Medulla oblongata (tissue), 1 donor: ENCODE results near the gene CROCC2.

Experiments used
- DNase-seq: peaks from one replicate; pipeline ENCODE4 v3.0.0-alpha.2; 2015; ENCODE audit errors: extremely low spot score

CROCC2 gene

DNA sequence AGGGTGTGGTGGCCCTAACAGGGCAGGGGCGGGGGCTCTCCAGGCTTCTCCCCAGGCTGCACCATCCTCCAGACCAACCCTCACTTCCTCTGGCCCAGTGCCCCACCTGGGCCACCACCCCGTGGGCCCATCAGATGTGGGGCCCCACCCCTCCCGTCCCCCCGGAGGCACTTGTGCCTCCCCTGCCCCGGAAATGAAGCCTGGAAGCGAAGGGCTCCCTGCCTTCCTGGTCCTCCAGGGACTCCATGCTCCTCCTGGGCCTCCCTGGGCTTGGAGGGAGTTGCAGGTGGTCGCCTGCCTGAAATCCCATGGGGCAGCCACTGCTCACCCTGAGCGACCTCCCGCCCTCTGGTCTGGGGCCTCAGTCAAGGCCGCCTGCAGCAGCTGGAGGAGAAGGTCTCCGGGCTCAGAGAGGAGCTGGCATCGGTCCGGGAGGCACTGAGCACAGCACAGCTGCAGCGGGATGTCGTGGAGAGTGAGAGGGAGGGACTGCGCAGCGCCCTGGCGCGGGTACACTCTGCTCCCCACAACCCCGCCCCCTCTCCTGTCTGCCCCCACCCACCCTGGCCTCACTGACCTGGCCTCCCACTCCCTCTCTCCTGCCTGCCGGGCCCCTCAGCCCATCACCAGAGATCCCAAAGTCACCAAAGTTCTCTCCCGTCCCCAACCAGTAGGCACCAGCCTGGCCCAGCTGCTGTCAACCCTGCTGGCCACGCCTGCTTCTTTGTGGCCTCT is 28.0 kb downstream of the CROCC2 start:
- no peak for DNase-seq

DNA sequence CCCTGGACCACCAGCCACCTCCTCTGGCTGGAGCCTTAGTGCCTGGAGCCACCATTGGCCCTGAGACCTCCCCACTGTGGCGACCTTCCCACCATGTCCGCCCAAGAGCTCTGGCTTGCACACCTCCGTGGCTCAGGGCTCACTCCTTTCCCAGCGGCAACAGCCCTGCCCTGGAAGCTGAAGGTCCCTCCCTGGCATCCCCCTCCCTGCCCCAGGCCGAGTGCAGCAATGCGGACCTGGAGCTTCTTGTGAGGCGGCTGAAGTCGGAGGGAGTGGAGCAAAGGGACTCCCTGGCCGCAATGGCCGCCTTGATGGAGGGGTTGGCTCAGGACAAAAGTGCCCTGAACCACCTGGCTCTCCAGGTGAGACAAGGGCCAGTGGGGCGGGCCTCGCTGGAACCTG is 28.6 kb downstream of the CROCC2 start:
- no peak for DNase-seq

DNA sequence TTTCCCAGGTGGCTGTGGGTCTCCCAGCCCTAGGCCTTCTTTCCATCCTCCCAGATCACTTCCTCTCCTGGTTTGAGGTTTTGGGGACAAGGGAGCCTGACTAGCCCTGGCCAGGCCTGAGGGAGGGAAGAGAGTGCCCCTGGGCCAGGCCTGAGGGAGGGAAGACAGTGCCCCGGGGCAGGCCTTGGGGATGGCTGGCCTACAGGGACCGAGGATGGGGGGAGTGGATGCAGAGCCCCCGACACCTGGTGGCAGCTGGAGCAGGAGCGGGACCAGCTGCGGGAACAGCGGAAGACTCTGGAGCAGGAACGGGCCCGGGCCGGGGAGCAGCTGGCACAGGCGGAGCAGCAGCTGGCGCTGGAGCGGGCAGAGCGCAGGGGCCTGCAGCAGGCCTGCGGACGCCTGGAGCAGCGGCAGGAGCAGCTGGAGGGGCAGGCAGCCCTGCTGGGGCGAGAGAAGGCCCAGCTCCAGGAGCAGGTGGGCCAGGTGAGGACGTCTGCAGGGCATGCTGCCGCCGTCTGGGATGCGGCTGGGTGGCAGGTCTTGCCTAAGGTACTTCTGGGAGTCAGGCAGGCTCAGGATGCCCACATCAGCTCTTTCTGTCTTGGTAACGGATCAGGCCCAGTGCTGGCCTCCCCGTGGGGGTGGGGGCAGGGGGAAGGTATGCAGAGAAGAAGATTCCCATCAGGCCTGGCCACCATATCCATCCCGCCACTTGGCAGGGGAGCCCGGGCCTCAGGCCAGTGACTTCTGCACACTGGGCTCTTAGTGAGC is 29.2 kb downstream of the CROCC2 start:
- no peak for DNase-seq

DNA sequence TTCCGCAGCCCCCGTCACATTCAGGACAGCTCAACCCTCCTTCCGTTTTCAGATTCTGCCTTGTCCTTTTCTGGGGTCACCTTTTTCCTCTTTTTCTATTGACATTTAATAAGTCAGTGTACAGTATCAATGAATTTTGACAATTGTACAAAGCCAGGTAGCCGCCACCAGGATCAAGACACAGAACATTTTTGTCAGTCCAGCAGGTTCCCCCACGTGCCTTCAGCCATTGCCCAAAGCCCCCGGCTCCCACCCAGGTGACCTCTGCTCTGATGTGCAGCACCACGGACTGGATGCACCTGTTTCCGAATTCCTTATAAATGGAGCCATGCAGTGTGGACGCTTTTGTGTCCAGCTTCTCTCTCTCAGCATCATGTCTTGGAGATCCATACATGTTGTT is 30.0 kb downstream of the CROCC2 start:
- no peak for DNase-seq

DNA sequence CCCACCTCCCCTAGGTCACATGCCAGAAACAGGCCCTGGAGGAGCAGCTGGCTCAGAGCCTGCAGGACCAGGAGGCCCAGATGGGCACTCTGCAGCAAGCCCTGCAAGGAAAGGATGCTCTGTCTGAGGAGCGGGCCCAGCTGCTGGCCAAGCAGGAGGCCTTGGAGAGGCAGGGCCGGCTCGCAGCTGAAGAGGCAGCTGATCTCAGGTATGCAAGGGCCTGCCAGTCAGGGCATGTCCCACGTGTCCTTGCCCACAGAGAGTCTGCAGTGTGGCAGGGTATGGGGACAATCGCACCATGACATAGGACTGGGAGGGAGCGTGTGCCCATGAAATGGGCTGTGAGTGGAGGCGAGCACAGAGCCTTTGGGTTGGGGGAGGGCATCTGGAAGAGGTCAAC is 39.9 kb downstream of the CROCC2 start:
- DNase-seq = no peak

DNA sequence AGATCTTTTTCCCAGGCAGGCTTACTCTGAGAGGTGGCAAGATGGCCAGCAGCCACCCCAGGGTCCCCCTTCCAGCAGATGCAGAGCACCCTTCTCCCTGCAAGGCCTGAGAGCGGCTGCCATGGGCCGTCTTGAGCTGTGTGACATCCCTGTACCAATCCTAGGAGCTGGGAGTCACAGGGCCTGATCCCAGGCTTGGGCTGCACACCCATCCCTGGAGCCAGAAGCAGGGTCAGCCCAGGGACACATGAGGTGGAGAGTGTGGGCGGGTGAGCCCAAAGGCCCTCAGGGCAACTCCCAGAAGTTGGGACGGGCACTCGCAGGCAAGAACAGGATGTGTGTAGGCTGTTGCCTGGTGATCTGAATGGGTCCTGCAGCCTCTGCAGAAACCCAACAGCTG is 40.5 kb downstream of the CROCC2 start:
- DNase-seq = no peak

DNA sequence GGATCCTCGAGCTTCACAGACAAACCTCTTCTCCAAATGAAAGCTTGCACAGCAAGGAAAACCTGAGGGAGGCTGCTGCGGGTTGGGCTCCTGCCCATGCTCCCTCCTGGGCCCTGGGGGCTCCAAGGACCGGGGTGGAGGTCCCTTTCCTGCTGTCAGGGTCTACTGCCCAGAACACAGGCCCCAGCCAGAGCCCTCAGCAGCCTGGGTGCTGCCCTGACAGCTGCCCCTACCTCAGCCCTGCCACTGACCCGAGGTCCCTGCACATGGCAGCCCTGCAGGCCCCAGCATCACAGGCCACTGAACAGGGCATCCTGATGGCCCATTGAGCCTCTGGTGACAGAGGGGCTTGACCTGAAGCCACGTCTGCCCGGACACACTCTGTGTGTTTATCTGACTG is 41.0 kb downstream of the CROCC2 start:
- no peak for DNase-seq

DNA sequence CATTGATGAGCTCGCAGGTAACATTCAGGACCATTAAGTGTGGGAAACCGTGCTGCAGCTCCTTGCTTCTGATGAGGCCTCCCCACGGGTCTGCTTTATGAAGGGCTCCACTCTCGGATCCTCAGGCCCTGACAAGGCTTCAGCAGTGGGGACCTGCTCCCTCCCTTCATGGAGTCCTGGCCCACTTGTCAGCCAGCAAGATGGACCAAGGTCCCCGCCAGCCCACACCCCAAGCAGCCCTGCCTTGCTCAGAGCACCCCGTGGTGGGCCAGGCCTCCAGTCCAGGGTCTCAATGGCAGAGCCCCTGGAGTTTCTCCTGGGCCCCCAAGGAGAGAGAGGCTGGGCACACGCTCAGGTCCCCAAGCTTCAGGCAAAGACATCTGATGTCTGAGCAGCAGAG is 41.5 kb downstream of the CROCC2 start:
- no peak for DNase-seq

DNA sequence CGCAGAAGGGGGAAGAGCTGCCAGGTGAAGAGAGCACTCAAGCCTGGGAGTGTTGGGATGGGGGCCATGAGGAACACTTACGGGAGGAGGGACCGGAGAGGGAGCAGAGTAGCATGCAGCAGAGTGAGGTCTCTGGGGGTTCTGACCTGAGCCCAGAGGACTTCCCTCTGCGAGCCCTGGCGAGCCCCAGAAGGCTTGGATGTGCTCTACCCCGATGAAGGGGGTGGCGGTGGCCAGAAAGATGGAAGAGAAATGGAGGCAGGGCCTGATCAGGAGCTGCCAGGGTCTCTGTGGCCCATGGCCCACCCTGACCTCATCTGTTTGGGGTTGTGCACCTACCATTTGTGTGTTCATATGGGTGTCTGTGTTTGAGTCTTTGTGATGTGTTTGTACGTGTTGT is 42.0 kb downstream of the CROCC2 start:
- DNase-seq = no peak

DNA sequence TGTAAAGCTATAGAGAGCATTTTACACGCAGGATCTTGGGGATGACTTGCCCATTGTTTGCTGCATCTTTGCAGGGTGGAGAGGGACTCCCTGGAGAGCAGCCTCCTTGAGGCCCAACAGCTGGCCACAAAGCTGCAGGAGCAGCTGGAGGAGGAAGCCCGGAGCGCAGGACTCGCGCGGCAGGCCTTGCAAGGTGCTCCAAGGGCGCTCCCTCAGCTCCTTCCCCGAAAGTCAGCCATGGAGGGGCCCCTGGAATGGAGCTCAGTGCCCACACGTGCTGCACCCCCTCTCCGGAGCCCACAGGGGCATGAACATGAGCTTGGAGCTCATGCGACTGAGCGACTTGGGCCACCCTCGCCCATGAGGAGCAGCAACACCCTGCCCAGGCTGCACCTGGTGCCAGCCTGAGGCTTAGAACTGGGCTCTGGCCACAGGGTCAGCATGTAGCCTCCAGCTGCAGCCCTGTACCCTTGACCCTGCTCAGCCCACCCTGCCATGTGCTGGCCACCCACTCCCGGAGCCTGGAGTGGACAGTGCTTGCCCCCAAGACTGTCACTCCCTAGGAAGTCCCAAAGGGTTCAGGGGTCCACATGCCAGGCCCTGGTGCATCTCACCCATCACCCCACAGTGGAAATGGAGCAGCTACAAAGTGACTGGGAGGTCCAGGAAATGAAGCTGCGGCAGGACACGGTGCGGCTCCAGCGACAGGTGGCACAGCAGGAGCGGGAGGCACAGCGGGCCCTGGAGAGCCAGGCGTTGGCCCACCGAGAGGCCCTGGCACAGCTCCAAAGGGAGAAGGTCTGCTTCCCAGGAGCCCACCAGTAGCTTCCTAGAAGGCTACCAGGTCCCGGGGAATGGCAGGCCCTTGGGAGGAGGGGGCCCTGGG is 43.0 kb downstream of the CROCC2 start:
- DNase-seq = no peak

DNA sequence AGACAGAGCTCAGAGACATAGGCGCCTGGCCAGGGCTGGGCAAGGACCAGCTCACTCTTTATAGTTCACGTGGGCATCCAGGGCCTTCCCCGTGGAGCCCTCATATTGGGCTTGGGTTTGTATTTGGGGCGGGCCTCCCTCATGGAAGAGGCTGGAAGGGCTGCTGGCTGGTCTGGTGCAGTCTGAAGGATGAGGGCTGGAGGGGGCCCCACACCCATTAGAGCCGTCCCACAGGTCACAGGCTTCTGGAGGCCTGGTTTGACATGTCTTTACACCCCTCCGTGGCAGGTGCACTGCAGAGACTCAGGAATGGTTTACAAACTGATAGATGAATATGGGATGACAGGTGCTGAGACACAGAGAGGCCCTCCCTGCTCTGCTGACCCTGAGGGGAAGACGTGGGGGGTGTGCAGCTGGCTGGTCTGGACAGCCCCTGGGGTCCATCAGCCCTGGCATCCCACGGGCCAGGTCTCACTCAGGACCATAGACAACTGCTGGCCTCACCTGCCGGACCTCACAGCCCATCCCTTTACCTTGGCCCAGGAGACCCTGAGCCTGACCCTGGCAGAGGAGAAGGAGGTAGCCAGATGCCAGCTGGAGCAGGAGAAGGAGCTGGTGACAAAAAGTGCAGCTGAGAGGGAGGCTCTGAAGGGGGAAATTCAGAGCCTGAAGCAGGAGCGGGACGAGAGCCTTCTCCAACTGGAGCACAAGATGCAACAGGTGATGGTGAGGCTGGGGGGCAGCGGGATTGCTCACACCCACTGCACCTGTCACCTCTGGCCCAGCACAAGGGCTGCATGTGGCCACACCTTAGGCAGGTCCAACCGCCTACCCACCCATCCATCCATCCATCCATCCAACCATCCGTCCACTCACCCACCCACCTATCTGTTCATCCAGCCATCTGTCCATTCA is 43.9 kb downstream of the CROCC2 start:
- DNase-seq = no peak

DNA sequence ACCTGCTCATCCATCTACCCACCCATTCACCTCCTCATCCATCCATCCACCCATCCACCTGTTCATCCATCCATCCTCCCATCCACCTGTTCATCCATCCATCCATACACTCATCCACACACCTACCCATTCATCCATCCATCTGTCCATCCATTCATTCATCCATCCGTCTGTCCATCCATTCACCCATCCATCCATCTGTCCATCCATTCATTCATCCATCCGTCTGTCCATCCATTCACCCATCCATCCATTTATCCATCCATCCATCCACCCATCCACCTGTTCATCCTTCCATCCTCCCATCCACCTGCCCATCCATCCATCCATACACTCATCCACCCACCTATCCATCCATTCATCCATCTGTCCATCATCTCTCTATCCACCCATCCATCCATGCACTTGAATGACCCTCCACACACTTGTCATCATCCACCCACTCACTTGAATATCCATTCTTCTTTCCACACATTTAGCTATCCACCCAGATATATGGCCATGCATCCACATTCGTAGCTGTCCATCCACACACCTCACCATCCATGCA is 45.0 kb downstream of the CROCC2 start:
- no peak for DNase-seq

DNA sequence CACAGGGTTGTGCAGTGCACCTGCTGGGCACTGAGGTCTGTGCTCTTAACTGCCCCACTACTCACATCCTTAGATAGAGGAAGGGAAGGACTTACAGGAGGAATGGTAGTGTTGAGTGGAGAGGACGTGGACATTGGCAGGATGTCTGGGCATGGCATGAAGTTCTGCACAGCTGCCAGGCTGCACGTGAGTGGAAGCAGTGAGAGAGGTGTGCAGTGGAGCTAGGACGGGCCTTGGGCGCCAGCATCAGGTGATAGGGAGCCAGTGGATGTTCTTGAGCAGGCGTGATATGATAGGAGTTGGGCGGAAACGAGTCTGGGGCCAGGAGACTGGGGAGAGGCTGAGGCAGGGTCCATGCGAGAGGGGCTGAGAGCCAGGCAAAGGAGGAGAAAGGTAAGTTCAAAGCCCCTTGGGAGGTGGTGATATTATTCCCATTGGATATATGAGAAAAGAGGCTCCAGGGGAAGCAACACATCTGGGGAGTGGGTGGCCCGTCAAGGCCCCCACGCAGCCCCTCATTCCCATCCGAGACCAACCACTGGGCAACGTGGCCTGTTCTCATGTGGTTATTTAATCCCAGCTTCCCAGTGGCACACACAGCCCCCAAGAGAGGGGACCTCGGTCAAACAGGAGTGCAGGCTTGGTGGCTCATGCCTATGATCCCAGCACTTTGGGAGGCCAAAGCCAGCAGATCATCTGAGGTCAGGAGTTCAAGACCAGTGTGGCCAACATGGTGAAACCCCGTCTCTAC is 46.5 kb downstream of the CROCC2 start:
- DNase-seq = no peak

DNA sequence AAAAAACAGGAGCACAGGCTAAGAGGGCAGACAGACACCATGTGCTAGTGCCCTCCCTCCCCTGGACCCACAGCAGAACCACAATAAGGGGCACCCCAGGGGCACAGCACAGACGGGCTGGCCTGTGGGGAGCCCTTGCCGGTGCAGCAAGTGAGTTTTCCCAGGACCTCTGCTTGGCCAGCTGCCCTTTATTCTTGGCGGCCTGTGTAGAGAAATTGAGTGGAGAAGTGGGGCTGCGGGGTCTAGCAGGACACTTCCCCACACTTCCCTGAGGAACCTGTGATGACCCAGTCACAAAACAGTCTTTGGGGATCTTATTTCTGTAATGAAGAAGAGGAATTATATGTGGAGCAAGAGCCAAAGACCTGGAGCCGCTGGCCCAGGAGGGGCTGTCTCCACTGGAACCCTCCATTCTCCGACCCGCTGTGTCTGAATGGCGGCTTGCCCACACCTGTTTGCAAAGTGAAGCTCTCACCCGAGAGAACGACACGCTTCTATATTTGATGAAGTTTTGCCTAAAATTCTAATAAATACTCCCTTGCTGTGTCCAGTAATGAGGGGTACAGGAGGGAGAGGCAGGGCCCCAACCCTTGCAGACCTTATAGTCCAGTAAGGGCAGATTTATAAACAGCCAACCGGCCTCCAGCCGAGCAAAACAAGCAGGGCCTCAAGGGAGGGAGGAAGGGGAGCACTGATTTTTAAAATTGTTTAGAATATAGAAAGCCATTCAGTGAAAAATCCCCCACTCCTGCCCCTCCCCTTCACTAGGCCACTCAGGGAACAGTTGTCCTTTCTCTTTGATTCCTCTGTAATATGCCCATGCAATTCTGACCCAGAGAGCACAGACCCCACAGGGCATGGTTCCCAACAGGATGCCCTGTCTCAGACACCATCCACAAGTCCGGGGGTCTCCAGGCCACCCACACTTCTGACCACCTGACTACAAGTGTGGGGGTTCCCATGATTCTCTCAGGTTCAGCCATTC is 47.6 kb downstream of the CROCC2 start:
- peak; percentile 18 for DNase-seq

DNA sequence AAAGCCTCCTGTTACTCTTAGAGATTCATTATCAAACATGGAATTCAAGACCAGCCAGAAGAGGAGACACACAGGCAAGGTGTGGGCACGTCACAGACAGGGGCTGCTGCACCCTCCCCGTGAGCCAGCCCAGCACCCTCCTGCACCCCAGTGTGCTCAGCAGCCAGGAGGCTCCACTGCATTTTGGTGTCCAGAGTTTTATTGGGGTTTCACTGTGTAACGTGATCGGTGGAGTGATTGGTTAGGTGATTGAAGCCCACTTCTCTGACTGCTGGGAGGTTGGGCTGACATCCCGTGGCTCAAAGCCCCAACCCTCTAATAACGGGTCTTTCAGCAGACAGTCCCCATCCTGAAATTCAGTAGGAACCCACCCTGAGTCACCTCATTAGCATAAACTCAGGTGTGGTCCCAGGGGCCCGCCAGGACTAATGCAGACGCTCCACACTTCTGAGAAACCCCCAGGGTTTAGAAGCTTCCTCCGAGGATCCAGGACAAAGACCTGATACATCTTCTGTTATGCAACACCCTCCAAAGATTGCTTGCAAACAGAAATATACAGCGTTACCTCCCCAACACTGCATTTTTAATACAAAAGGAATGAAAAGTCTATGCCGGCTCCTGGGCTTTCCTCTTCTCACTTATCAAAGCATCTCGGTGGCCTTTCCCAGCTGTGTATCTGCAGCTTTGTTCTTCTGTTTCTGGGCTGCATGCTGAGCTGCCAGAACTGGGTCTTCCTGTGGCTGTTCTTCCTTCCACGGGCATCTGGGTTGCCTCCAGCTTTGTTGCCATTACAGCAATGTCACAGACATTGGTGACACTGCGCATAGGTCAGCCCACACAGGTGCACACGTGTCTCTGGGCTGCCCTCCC is 48.5 kb downstream of the CROCC2 start:
- no peak for DNase-seq

DNA sequence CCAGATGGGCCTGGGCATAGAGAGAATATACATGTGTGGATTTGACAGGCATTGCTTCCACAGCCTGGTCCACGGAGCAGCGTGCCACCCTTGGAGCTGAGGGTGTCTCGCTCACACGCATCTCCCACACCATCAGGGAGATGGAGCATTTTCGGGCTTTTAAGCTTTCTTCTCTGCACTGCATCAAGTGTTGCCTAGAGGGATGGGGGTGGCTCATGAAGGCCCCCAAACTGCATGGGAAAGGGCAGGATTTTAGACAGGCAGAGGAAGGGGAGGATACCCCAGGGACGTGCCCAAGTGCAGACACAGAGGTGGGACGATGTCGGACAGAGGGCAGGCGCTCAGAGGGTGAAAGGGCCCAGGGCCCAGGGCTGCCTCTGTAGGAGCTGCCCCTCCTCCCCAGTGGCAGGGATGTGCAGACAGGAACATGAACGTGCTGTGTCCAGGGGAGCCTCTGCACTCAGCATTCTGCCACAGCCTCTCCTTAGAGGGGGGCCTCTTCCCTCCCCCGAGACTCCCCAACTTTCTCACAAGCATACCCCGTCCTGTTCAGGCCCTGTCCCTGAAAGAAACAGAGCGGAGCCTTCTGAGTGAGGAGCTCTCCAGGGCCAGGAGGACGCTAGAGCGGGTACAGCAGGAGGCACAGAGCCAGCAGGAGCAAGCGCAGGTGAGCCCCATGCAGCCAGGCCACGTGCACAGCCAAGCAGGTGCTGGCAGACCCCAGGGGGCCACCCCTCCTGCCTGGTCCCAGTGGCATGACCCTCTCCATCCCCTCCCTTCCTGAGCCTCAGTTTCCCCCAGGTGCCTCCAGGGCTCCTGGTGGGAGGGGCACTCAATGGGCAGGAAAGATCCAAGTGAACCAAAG is 49.4 kb downstream of the CROCC2 start:
- DNase-seq = no peak
